Non-pigmented ciliary epithelial cell (primary cell): ENCODE data around the gene MYO16.

Experiments used
- DNase-seq: peaks from one replicate; pipeline ENCODE4 v3.0.0-alpha.2; 2010; ENCODE audit warnings: low read depth

Gene MYO16

DNA sequence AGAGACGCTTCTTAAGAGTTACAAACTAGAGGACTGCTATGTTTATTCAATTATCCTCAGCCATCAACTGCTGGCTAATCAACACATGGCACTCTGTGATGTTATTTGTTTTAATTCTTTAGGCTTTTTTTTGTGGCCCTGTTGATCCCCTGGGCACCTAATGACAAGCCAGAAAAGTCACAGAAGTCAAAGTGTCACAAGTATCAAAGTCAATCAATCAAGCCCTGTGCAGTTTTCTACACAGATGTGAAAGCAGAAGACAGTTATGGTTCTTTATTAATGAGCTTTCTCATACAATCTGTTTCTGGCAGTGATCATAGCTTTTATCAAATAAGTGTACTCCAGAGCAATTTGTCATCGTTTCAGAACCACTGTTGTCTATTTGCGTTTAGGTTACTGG lies 34.3 kb downstream of the MYO16 start:
- no peak for DNase-seq

GRCh38 chr13:108667205-108667604 lies 37.8 kb downstream of the MYO16 start:
- DNase-seq, result no peak

DNA sequence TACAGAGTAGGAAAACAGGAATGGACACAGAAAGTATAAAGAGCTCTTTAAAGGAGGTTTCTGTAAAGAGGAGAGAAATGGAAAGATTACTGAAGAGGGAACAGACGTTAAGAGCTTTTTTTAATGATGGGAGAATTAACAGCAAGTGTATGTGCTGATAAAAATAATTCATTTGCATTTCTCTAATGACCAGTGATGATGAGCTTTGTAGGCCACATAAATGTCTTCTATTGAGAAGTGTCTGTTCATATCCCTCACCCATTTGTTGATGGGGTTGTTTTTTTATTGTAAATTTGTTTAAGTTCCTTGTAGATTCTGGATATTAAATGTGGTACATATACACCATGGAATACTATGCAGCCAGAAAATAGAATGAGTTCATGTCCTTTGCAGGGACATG lies 40.0 kb downstream of the MYO16 start:
- DNase-seq, result no peak

DNA sequence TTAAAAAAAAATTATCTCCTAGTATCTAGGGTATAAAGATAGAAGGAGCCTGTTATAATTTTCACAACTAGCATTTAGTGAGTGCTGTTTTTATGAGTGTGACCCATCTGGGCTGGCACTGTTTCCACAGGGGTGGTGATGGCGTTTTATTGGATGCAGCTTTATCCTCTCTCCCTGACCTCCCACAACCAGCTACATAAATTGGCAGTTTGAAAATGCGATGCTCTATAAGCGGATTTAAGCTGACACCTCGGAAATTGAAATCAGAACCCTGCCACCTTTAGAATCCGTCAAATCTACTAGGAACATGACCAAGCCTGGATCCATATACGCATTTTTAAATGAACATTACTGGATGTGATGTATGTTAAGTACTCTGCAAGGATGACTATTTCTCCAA lies 44.9 kb downstream of the MYO16 start:
- DNase-seq, result no peak

GRCh38 chr13:108674771-108675170 lies 45.4 kb downstream of the MYO16 start:
- no peak for DNase-seq

- DNase-seq, result no peak
Observed at GRCh38 chr13:108676620-108677019, 47.2 kb downstream of the MYO16 start.

GRCh38 chr13:108677806-108678205 lies 48.4 kb downstream of the MYO16 start:
- DNase-seq, result no peak

GRCh38 chr13:108680011-108680410 lies 50.6 kb downstream of the MYO16 start:
- no peak for DNase-seq

- DNase-seq, result peak; percentile 9
Observed at GRCh38 chr13:108681986-108682575, 52.7 kb downstream of the MYO16 start.

DNA sequence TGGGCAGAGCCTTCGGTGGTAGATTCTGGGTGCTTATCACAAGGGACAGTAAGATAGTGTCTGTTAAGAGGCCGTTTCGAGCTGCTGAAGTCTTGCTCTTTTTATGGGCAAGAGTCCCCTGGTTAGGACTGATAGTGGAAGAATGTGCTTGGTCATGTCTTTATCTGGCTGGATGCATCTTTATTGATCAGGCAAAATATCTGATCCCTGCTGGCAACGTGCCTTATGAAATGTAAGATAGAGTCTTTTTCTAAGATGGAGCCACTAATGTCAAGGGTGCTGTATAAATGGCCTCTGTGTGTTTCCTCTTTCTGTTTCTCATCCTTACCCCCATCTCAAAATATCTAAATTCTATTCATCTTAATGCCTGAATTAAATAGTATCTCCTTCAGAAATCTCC lies 53.3 kb downstream of the MYO16 start:
- no peak for DNase-seq

GRCh38 chr13:108686027-108686426 lies 56.6 kb downstream of the MYO16 start:
- no peak for DNase-seq

DNA sequence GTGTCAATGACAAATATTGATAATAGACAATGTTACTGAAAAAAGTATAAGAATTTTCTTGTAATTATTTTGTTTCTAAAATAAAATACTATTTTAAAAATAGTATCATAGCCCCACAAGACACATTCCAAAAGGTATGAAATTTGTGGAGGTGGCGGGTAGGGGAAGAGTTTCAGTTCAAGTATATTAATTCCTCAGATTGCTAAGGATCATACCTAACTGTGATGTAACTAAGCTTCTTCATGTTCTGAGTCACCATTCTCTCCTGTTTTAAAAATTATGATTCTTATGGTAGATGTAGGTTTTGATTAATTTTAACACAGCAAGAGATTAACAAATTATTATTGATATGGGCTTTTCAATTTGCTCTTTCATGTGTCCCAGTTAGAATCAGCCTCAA lies 61.3 kb downstream of the MYO16 start:
- no peak for DNase-seq

DNA sequence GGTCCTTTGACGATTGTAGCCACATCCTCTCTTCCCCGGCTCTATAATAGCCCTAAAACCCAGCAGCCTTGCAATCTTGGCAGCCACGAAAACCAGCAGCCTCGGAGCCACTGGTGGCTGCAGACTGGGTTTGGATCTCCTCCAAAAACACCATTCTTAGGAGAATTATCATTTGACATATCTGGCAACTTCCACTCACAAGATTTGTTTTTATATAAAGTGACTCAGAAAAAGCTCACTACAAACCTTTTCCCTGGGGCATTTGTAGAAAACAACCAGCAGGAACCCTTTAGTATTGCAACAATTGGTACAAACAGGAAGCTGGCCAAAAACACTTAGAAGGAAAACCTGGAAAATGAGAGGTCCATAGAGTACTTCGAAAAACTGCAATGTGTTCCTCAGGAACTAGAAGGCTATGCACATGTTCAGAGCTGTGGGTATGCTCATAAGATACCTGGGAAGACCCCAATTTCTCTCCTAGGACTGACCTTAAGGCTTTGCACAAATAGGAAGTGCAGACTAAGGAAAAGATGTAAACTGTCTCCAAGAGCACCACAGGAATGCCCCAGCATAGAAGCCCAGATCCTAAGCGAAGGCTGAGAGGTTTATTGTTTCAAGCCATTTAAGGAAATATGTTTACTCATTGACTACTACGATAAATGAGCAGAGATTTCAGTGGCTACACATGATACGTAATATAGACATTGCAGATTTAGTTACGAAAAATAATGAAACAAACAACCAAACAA lies 71.2 kb downstream of the MYO16 start:
- DNase-seq, result peak; percentile 69

DNA sequence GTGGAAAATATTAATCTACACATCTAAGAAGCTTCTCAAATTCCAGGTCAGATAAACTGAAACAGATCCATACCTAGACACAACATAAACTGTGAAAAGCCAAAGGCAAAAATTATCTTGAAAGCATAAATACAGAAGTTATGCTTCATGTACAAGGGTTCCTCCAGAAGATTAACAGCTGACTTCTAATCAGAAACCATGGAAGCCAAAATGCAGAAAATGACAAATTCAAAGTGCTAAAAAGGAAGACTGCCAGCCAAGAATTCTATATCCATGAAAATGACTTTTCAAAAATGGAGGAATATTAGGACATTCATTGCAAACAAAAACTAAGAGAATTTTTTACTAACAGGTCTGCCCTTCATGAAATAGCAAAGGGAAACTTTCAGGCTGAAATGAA lies 72.8 kb downstream of the MYO16 start:
- no peak for DNase-seq

DNA sequence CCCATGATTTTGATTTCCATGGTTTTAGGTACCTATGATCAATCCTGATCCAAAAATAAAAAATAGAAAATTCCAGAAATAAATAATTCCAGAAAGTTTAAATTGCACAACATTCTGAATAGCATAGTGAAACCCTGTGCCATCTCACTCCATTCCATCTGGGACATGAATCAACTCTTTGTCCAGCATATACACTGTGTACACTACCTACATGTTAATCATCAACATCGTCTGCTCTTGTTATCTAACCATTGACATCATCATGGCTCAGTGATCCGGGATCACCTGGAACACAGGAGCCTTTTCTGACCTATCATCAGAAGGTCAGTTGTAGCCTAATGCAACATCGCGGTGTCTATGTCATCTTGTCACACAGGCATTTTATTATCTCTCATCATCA lies 75.6 kb downstream of the MYO16 start:
- no peak for DNase-seq

GRCh38 chr13:108707584-108707983 lies 78.2 kb downstream of the MYO16 start:
- DNase-seq, result no peak

DNA sequence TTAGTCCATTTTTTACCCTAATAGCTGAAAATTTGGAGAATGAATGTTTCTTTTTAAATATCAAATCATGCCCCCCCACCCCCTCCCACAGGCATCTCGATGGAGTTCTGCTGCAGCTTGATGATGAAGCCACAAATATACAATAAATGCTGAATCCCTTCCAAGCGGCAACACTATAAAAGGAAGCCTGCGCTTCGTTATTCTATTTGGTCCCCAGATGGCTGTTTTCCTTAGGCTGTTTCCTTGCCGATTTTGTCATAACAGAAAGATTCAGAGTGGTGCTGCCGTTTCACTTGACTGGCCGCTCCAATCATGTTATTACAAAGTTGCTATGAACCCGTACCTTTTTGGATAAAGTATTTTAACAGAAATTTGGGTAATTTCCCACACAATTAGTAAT lies 79.5 kb downstream of the MYO16 start:
- no peak for DNase-seq

DNA sequence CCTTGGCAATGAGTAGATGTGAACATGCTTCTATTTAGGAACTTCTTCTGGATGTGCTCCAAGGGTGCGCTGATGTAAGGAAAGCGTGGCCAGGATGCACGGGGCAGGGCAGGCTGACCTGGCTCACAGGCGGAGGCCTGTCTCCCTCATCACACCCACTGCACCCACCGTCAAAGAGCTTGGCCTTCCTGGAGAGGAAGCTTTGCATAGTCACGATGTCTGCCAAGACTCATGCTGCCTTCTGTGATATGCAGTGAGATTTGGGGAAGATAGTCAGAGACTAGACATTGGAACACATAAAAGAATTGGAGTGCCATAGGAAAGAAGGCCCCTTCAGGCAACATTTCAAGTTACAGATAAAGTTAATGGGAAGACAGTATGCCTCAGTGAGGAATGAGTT lies 82.0 kb downstream of the MYO16 start:
- no peak for DNase-seq

GRCh38 chr13:108725471-108725870 lies 96.1 kb downstream of the MYO16 start:
- DNase-seq, result no peak

DNA sequence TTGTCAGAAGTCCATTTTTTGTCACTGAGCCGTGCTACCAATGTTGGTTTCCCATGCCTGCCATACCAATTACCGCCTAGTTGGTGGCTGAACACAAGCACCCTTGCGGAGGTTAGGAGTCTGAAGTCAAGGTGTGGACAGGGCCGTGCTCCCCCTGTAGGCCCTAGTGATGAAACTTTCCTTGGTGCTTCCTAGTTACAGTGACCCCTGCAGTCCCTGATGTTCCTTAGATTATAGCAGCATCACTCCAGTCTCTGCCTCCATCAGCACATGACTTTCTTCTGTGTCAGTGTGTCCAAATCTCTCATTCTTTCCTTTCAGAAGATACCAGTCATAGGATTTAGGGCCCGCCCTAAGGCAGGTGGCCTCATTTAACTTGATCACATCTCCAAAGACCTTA lies 99.0 kb downstream of the MYO16 start:
- DNase-seq, result no peak

DNA sequence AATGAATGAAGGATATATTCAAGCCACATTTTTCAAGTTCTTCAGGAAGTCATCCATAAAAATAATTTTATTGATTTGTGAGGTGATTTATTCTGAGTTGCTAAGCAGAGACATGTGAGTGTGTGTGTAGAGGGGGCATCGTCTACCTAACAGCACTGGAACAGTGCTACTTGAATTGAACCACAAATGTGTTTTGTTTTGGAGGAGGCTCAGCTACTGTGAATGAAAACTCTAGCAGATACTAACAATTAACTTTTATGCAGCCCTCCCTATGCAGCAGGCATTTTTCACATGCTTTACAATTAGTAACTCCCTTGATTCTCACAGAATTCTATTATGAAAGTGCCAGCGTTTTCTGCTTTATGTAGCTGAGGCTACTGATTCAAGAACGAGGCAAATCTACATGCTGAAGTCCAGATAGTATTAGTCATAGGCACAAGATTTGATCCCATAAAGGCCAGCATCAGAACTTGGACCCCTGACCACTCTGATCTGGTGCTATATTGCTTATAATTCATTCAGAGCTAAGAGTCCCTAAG lies 103.7 kb downstream of the MYO16 start:
- no peak for DNase-seq

DNA sequence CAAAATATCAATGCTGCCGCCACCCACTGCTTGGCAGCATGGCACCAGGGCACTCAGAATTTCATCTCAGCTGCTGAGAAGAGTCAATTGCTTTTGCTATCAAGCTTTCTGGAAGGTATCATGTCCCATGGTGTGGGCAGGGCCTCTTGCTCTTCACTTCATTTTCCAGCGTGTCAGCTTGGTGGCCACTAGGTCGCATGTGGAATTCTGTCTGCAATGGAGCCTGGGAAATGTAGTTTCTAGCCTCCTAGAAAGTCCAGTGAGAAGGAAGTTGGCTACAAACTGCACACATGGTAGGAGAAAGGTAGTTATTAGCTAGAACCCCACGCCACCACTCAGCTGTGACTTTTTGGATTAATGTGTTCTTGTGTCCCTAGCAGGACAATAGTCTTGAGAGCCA lies 105.3 kb downstream of the MYO16 start:
- no peak for DNase-seq

- DNase-seq, result no peak
Observed at GRCh38 chr13:108741930-108742329, 112.5 kb downstream of the MYO16 start.
